HL-60 (cell line): ENCODE data around the gene REXO4.

Experiments
- DNase-seq, 2 experiments: peaks; one replicate each; pipeline ENCODE4 v3.0.0-alpha.2; 2010 to 2020; ENCODE audit warnings: low read depth in 1 of 2, low spot score in 1 of 2
- H3K27ac ChIP-seq: fragments of 250-450 bp; sonication (Bioruptor Pico); replicated peaks from 2 replicates; pipeline ENCODE4 v1.5.1; 2020; ENCODE audit warnings: mild to moderate bottlenecking, moderate library complexity
- H3K27me3 ChIP-seq: fragments of 250-450 bp; sonication (Bioruptor Pico); 2 replicates; pipeline ENCODE4 v1.5.1; 2021; ENCODE audit warnings: mild to moderate bottlenecking, moderate library complexity; ENCODE audit not compliant: insufficient read depth, poor library complexity, severe bottlenecking
- H3K4me3 ChIP-seq: replicated peaks from 2 replicates; pipeline ENCODE4 v1.5.1; 2011; ENCODE audit warnings: mild to moderate bottlenecking, control low read depth, low read length; ENCODE audit not compliant: insufficient read depth
- GABPA ChIP-seq: IDR thresholded peaks from 2 replicates; pipeline ENCODE4 v1.6.1; 2012; ENCODE audit warnings: low read depth
- POLR2AphosphoS5 ChIP-seq: IDR thresholded peaks from 2 replicates; pipeline ENCODE4 v1.6.1; 2012; ENCODE audit warnings: low read depth
- SPI1 ChIP-seq: IDR thresholded peaks from 2 replicates; pipeline ENCODE4 v1.6.1; 2012; ENCODE audit warnings: low read depth, mild to moderate bottlenecking, borderline replicate concordance
- TF ChIP-seq, protein P1 (sequence below): IDR thresholded peaks from 2 replicates; pipeline ENCODE4 v1.6.1; 2012; ENCODE audit warnings: low read depth; ENCODE audit not compliant: insufficient replicate concordance
- TF ChIP-seq, protein P2 (sequence below): IDR thresholded peaks from one replicate; pipeline ENCODE4 v1.5.1; 2011; ENCODE audit warnings: low read length, control low read depth, inconsistent platforms; ENCODE audit not compliant: insufficient read depth

The REXO4 gene

DNA sequence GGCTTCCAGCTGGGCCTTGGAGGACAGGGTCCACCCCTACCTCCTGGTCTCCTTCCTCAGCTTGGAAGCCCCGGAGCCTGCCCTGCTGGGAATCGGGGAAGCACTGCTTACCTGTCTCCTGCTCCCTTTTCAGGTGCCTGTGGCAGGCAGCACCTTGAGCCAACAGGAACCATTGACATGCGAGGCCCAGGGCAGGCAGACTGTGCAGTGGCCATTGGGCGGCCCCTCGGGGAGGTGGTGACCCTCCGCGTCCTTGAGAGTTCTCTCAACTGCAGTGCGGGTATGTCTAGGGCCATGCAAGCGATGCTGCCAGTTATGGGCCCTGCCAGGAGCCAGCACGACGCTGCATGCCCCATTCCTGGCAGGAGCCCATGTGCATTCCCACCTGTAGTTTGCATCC is 38.1 kb upstream of the REXO4 start:
- no peak overlapping the region for H3K4me3 ChIP-seq
- TF ChIP-seq, protein P1, sequence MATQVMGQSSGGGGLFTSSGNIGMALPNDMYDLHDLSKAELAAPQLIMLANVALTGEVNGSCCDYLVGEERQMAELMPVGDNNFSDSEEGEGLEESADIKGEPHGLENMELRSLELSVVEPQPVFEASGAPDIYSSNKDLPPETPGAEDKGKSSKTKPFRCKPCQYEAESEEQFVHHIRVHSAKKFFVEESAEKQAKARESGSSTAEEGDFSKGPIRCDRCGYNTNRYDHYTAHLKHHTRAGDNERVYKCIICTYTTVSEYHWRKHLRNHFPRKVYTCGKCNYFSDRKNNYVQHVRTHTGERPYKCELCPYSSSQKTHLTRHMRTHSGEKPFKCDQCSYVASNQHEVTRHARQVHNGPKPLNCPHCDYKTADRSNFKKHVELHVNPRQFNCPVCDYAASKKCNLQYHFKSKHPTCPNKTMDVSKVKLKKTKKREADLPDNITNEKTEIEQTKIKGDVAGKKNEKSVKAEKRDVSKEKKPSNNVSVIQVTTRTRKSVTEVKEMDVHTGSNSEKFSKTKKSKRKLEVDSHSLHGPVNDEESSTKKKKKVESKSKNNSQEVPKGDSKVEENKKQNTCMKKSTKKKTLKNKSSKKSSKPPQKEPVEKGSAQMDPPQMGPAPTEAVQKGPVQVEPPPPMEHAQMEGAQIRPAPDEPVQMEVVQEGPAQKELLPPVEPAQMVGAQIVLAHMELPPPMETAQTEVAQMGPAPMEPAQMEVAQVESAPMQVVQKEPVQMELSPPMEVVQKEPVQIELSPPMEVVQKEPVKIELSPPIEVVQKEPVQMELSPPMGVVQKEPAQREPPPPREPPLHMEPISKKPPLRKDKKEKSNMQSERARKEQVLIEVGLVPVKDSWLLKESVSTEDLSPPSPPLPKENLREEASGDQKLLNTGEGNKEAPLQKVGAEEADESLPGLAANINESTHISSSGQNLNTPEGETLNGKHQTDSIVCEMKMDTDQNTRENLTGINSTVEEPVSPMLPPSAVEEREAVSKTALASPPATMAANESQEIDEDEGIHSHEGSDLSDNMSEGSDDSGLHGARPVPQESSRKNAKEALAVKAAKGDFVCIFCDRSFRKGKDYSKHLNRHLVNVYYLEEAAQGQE: no peak
- no peak for TF ChIP-seq SPI1
- TF ChIP-seq POLR2AphosphoS5: no peak
- TF ChIP-seq, protein P2, sequence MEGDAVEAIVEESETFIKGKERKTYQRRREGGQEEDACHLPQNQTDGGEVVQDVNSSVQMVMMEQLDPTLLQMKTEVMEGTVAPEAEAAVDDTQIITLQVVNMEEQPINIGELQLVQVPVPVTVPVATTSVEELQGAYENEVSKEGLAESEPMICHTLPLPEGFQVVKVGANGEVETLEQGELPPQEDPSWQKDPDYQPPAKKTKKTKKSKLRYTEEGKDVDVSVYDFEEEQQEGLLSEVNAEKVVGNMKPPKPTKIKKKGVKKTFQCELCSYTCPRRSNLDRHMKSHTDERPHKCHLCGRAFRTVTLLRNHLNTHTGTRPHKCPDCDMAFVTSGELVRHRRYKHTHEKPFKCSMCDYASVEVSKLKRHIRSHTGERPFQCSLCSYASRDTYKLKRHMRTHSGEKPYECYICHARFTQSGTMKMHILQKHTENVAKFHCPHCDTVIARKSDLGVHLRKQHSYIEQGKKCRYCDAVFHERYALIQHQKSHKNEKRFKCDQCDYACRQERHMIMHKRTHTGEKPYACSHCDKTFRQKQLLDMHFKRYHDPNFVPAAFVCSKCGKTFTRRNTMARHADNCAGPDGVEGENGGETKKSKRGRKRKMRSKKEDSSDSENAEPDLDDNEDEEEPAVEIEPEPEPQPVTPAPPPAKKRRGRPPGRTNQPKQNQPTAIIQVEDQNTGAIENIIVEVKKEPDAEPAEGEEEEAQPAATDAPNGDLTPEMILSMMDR: no peak
- no peak for TF ChIP-seq GABPA

DNA sequence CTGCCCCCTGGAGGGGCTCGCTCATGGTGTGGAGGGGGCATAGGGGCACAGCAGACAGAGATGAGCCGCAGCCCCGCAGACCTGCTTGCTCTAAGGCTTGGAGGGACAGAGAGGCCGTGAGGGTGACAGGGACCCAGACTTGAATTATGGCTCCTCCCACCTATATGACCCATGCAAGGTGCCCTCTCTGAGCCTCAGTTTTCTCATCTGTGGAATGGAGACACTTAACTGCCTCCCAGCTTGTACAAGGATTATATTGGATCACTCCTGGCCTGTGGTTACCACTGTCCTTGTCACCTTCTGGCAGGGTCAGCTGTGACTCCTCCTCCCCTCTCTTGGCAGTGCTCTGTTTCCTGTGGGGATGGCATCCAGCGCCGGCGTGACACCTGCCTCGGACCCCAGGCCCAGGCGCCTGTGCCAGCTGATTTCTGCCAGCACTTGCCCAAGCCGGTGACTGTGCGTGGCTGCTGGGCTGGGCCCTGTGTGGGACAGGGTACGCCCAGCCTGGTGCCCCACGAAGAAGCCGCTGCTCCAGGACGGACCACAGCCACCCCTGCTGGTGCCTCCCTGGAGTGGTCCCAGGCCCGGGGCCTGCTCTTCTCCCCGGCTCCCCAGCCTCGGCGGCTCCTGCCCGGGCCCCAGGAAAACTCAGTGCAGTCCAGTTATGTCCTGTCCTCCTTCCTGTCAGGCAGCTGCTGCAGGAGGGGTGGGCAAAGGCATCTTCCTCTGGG is 37.3 kb upstream of the REXO4 start:
- H3K4me3 ChIP-seq: no peak overlapping the region
- TF ChIP-seq SPI1 (no peak), GABPA (no peak), POLR2AphosphoS5 (no peak)
- TF ChIP-seq, protein P1: no peak
- TF ChIP-seq, protein P2: no peak
- DNase-seq: no peak
- H3K27ac ChIP-seq: no peak overlapping the region
- H3K27me3 ChIP-seq: peaks cover 5% of the 10 kb centered on the region

More for the DNA sequence above, 38.1 kb upstream of the REXO4 start:
- H3K27me3 ChIP-seq: peaks cover 10% of the 10 kb centered on the region
- no peak overlapping the region for H3K27ac ChIP-seq
- DNase-seq: no peak

DNA sequence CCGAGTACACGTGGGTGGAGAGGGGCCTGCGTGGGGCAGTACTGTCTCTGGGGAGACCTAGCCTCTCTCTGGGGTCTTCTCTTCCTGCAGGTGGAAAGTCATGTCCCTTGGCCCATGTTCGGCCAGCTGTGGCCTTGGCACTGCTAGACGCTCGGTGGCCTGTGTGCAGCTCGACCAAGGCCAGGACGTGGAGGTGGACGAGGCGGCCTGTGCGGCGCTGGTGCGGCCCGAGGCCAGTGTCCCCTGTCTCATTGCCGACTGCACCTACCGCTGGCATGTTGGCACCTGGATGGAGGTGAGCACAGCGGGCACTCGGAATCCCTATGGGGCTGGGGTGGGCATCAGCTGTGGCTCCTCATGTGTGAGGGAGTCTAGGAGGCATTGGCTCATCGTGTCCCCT is 36.5 kb upstream of the REXO4 start:
- no peak for DNase-seq
- H3K4me3 ChIP-seq: no peak overlapping the region
- TF ChIP-seq GABPA (no peak), POLR2AphosphoS5 (no peak), SPI1 (no peak)
- TF ChIP-seq, protein P1: no peak
- TF ChIP-seq, protein P2: no peak
- no peak overlapping the region for H3K27ac ChIP-seq
- H3K27me3 ChIP-seq: peaks cover 5% of the 10 kb centered on the region
